DOHH2 (cell line): ENCODE results near the gene TIPARP.

Source experiments
- H3F3A ChIP-seq: fragments of 200-600 bp; sonication (generic), shearing (Covaris generic); 2 replicates; pipeline ENCODE4 v1.6.0; 2016; ENCODE audit warnings: antibody characterized with exemption, mild to moderate bottlenecking; ENCODE audit not compliant: control insufficient read depth, insufficient read depth
- H3K27ac ChIP-seq: fragments of 200-600 bp; sonication (generic); 2 replicates; pipeline ENCODE4 v1.5.1; 2014; ENCODE audit warnings: low read depth, mild to moderate bottlenecking, low read length, moderate library complexity
- H3K27me3 ChIP-seq: fragments of 200-600 bp; sonication (generic); 2 replicates; pipeline ENCODE4 v1.6.1; 2014; ENCODE audit warnings: mild to moderate bottlenecking, low read length, mixed read lengths; ENCODE audit not compliant: control insufficient read depth
- H3K36me3 ChIP-seq: fragments of 200-600 bp; sonication (generic); 2 replicates; pipeline ENCODE4 v1.6.1; 2014; ENCODE audit warnings: mild to moderate bottlenecking, low read length, moderate library complexity, mixed read lengths; ENCODE audit not compliant: control insufficient read depth
- H3K4me1 ChIP-seq: fragments of 200-600 bp; sonication (generic); 2 replicates; pipeline ENCODE4 v1.6.1; 2014; ENCODE audit warnings: mild to moderate bottlenecking, low read length, mixed read lengths; ENCODE audit not compliant: control insufficient read depth
- H3K4me2 ChIP-seq: fragments of 200-600 bp; sonication (generic); 2 replicates; pipeline ENCODE4 v1.6.0; 2014; ENCODE audit warnings: mild to moderate bottlenecking, low read length, moderate library complexity
- H3K4me3 ChIP-seq: fragments of 200-600 bp; sonication (generic); 2 replicates; pipeline ENCODE4 v1.5.1; 2014; ENCODE audit warnings: mild to moderate bottlenecking, low read length, mixed read lengths
- H3K79me2 ChIP-seq: fragments of 200-600 bp; sonication (generic); 2 replicates; pipeline ENCODE4 v1.6.1; 2014; ENCODE audit warnings: mild to moderate bottlenecking, low read length, mixed read lengths; ENCODE audit not compliant: control insufficient read depth
- H3K9me2 ChIP-seq: fragments of 200-600 bp; sonication (generic); replicated peaks from 2 replicates; pipeline ENCODE4 v1.6.1; 2014; ENCODE audit warnings: mild to moderate bottlenecking, low read length, mixed read lengths; ENCODE audit not compliant: control insufficient read depth
- H3K9me3 ChIP-seq: fragments of 200-600 bp; sonication (generic); 2 replicates; pipeline ENCODE4 v1.6.1; 2014; ENCODE audit warnings: antibody characterized with exemption, low read length, mixed read lengths; ENCODE audit not compliant: control insufficient read depth, insufficient read depth
- H4K20me1 ChIP-seq: fragments of 200-600 bp; sonication (generic); 2 replicates; pipeline ENCODE4 v1.6.0; 2014; ENCODE audit warnings: low read depth, mild to moderate bottlenecking, antibody characterized with exemption, low read length, moderate library complexity; ENCODE audit not compliant: control insufficient read depth, insufficient read depth
- CTCF ChIP-seq: fragments of 200-600 bp; sonication (generic); IDR thresholded peaks from one replicate; pipeline ENCODE4 v1.5.1; 2014; ENCODE audit warnings: antibody characterized with exemption, mild to moderate bottlenecking, low read depth, low read length; ENCODE audit not compliant: poor library complexity, severe bottlenecking
- EZH2phosphoT487 ChIP-seq: fragments of 200-600 bp; sonication (generic); IDR thresholded peaks from 2 replicates; pipeline ENCODE4 v1.6.1; 2017; ENCODE audit warnings: borderline replicate concordance, mild to moderate bottlenecking, antibody characterized with exemption, low read length, moderate library complexity, mixed read lengths

Gene TIPARP

GRCh38 chr3:156668073-156668763, 6.2 kb upstream of the TIPARP start:
- Histone ChIP-seq H3F3A (peaks cover under 1% of the 10 kb centered on the region; the same call in 1 of the 2 replicates), H3K27me3 (no peaks in the 10 kb centered on the region), H3K36me3 (no peaks in the 10 kb centered on the region), H3K4me2 (no peak overlapping the region), H3K4me1 (peaks cover 29% of the 10 kb centered on the region), H3K9me2 (no peaks in the 10 kb centered on the region), H3K79me2 (no peaks in the 10 kb centered on the region), H3K4me3 (no peak overlapping the region), H3K27ac (no peak overlapping the region), H4K20me1 (no peaks in the 10 kb centered on the region), H3K9me3 (no peaks in the 10 kb centered on the region)
- TF ChIP-seq EZH2phosphoT487 (no peak), CTCF (no peak)

GRCh38 chr3:156670077-156670476, 4.3 kb upstream of the TIPARP start:
- no peaks in the 10 kb centered on the region for H3K27me3 ChIP-seq
- peaks cover 6% of the 10 kb centered on the region for H3K36me3 ChIP-seq
- H4K20me1 ChIP-seq = no peaks in the 10 kb centered on the region
- no peaks in the 10 kb centered on the region for H3K9me3 ChIP-seq
- no peaks in the 10 kb centered on the region for H3K9me2 ChIP-seq
- H3K79me2 ChIP-seq = peaks cover 7% of the 10 kb centered on the region
- H3K27ac ChIP-seq = no peak overlapping the region
- TF ChIP-seq EZH2phosphoT487 (no peak), CTCF (no peak)
- H3K4me3 ChIP-seq = no peak overlapping the region
- H3K4me2 ChIP-seq = no peak overlapping the region
- H3K4me1 ChIP-seq = peaks cover 21% of the 10 kb centered on the region
- peaks cover 6% of the 10 kb centered on the region for H3F3A ChIP-seq

GRCh38 chr3:156670652-156671051, 3.7 kb upstream of the TIPARP start:
- no peak overlapping the region for H3K4me2 ChIP-seq
- no peaks in the 10 kb centered on the region for H3K27me3 ChIP-seq
- no peak for TF ChIP-seq EZH2phosphoT487
- TF ChIP-seq CTCF = no peak
- no peak overlapping the region for H3K27ac ChIP-seq
- H3K4me1 ChIP-seq = peaks cover 16% of the 10 kb centered on the region
- no peak overlapping the region for H3K4me3 ChIP-seq
- no peaks in the 10 kb centered on the region for H3K9me2 ChIP-seq
- peaks cover 12% of the 10 kb centered on the region for H3K79me2 ChIP-seq
- H3K36me3 ChIP-seq = peaks cover 12% of the 10 kb centered on the region
- peaks cover 6% of the 10 kb centered on the region for H3F3A ChIP-seq
- peaks cover under 1% of the 10 kb centered on the region; the same call in 1 of the 2 replicates for H4K20me1 ChIP-seq
- H3K9me3 ChIP-seq = no peaks in the 10 kb centered on the region
